ENCODE data around the gene IL2RG. TPM values are rescaled to one million over a fixed set of nuclear protein-coding genes. Genes with fewer than 3 reads are reported as not detected.
A peak's percentile ranks its signal among the peaks of the same experiment; 100 is the strongest.

IL2RG gene
- total RNA-seq, 2 experiments from 2014 or later, result 389 to 395 TPM

- POLR2A ChIA-PET, result interaction anchor here (1.0 to 1.9 kb wide), 5 partner anchors 11 to 33 kb away, joined by 3 to 10 read pairs (median 4); partner anchors contain the start of genes FOXO4 and IL2RG
- Mint-ChIP-seq H3K4me3 (peak overlapping the region; percentile 61), H3K27me3 (no peaks in the 10 kb centered on the region), H3K36me3 (peaks cover 32% of the 10 kb centered on the region), H3K27ac (peak overlapping the region; percentile 84), H3K9me3 (no peaks in the 10 kb centered on the region), H3K4me1 (peaks cover 10% of the 10 kb centered on the region)
- DNase-seq (peak; percentile 78), ATAC-seq (ENCODE audit: low read depth) (peak; percentile 93)
Measured at GRCh38 chrX:71128915-71129765, 17.8 kb upstream of the IL2RG start.

- Mint-ChIP-seq H3K4me3 (no peak overlapping the region), H3K27ac (peak overlapping the region; percentile 84), H3K9me3 (no peaks in the 10 kb centered on the region), H3K4me1 (peaks cover 10% of the 10 kb centered on the region), H3K27me3 (no peaks in the 10 kb centered on the region), H3K36me3 (peaks cover 32% of the 10 kb centered on the region)
- DNase-seq (no peak), ATAC-seq (ENCODE audit: low read depth) (no peak)
- POLR2A ChIA-PET, result interaction anchor here (1.0 to 1.9 kb wide), 5 partner anchors 12 to 32 kb away, joined by 3 to 10 read pairs (median 4); partner anchors contain the start of genes FOXO4 and IL2RG
Measured at GRCh38 chrX:71128166-71128833, 16.9 kb upstream of the IL2RG start.

GRCh38 chrX:71118985-71119535, 7.7 kb upstream of the IL2RG start:
- Mint-ChIP-seq H3K4me3 (peak overlapping the region; percentile 82), H3K4me1 (peaks cover 13% of the 10 kb centered on the region), H3K27ac (peak overlapping the region; percentile 86), H3K9me3 (no peaks in the 10 kb centered on the region), H3K27me3 (no peaks in the 10 kb centered on the region), H3K36me3 (peaks cover 5% of the 10 kb centered on the region)
- DNase-seq, result no peak
- POLR2A ChIA-PET, result interaction anchor here (0.9 to 6.5 kb wide), 12 partner anchors 8 to 416 kb away, joined by 3 to 106 read pairs (median 7); partner anchors contain the start of genes CXorf65, FOXO4, SNX12 and TAF1
- peak; percentile 22 for ATAC-seq (ENCODE audit: low read depth)

GRCh38 chrX:71118032-71118984, 6.9 kb upstream of the IL2RG start, which contains the start of gene MED12:
MED12 (plus strand) TSS chrX:71118596; CDS start chrX:71118755, 159 bp downstream.
- H3K9me3 Mint-ChIP-seq, result no peaks in the 10 kb centered on the region
- peak within 1 kb of the TSS; percentile 82 for H3K4me3 Mint-ChIP-seq
- H3K36me3 Mint-ChIP-seq, result peaks cover 5% of the 10 kb centered on the region
- peak within 1 kb of the TSS; percentile 86 for H3K27ac Mint-ChIP-seq
- POLR2A ChIA-PET, result interaction anchor here (0.9 to 6.5 kb wide), 13 partner anchors 8 to 416 kb away, joined by 3 to 106 read pairs (median 5); partner anchors contain the start of genes CXorf65, FOXO4, NONO and SNX12
- ATAC-seq (ENCODE audit: low read depth) (peak; percentile 93), DNase-seq (peak; percentile 83)
- no peaks in the 10 kb centered on the region for H3K27me3 Mint-ChIP-seq
- peaks cover 14% of the 10 kb centered on the region for H3K4me1 Mint-ChIP-seq

GRCh38 chrX:71117358-71117757, 6.0 kb upstream of the IL2RG start:
- DNase-seq, result no peak
- Mint-ChIP-seq H3K4me1 (peaks cover 18% of the 10 kb centered on the region), H3K27ac (no peak overlapping the region), H3K9me3 (no peaks in the 10 kb centered on the region), H3K36me3 (peaks cover 5% of the 10 kb centered on the region), H3K27me3 (no peaks in the 10 kb centered on the region), H3K4me3 (no peak overlapping the region)
- ATAC-seq (ENCODE audit: low read depth), result no peak
- POLR2A ChIA-PET, result interaction anchor here (1.0 to 6.5 kb wide), 7 partner anchors 7 to 249 kb away, joined by 3 to 106 read pairs (median 9); partner anchors contain the start of genes CXorf65, NONO and TAF1

- H3K27me3 Mint-ChIP-seq, result no peaks in the 10 kb centered on the region
- ATAC-seq (ENCODE audit: low read depth) (peak; percentile 15), DNase-seq (no peak)
- POLR2A ChIA-PET, result interaction anchor here (1.1 to 4.8 kb wide), 8 partner anchors 11 to 254 kb away, joined by 3 to 81 read pairs (median 10); partner anchors contain the start of genes FOXO4, NONO and TAF1
- peaks cover 41% of the 10 kb centered on the region for H3K36me3 Mint-ChIP-seq
- H3K9me3 Mint-ChIP-seq, result no peaks in the 10 kb centered on the region
- peak overlapping the region; percentile 95 for H3K27ac Mint-ChIP-seq
- H3K4me1 Mint-ChIP-seq, result peaks cover 25% of the 10 kb centered on the region
- H3K4me3 Mint-ChIP-seq, result peak overlapping the region; percentile 99
Measured at GRCh38 chrX:71111921-71112431, 599 bp upstream of the IL2RG start.

- DNase-seq (no peak), ATAC-seq (ENCODE audit: low read depth) (no peak)
- peaks cover 51% of the 10 kb centered on the region for H3K36me3 Mint-ChIP-seq
- H3K4me3 Mint-ChIP-seq, result peak overlapping the region; percentile 99
- POLR2A ChIA-PET, result interaction anchor here (1.6 to 4.8 kb wide), 3 partner anchors 8 to 9 kb away, joined by 9 to 81 read pairs (median 12); partner anchors contain the start of gene MED12
- peaks cover 43% of the 10 kb centered on the region for H3K4me1 Mint-ChIP-seq
- no peaks in the 10 kb centered on the region for H3K9me3 Mint-ChIP-seq
- no peaks in the 10 kb centered on the region for H3K27me3 Mint-ChIP-seq
- peak overlapping the region; percentile 95 for H3K27ac Mint-ChIP-seq
Measured at GRCh38 chrX:71109051-71109450, 2.3 kb downstream of the IL2RG start.

GRCh38 chrX:71107762-71108360, 3.5 kb downstream of the IL2RG start:
- ATAC-seq (ENCODE audit: low read depth) (peak; percentile 38), DNase-seq (peak; percentile 44)
- H3K9me3 Mint-ChIP-seq, result no peaks in the 10 kb centered on the region
- peak overlapping the region; percentile 99 for H3K4me3 Mint-ChIP-seq
- POLR2A ChIA-PET, result interaction anchor here (0.9 to 1.9 kb wide), 2 partner anchors 10 to 12 kb away, joined by 3 to 12 read pairs; partner anchors contain the start of genes FOXO4 and MED12
- H3K4me1 Mint-ChIP-seq, result peaks cover 51% of the 10 kb centered on the region
- H3K27ac Mint-ChIP-seq, result peak overlapping the region; percentile 95
- peaks cover 54% of the 10 kb centered on the region for H3K36me3 Mint-ChIP-seq
- no peaks in the 10 kb centered on the region for H3K27me3 Mint-ChIP-seq

- Mint-ChIP-seq H3K4me1 (peaks cover 48% of the 10 kb centered on the region), H3K27ac (peak overlapping the region; percentile 95), H3K36me3 (peaks cover 54% of the 10 kb centered on the region), H3K9me3 (no peaks in the 10 kb centered on the region), H3K27me3 (no peaks in the 10 kb centered on the region), H3K4me3 (peak overlapping the region; percentile 99)
- ATAC-seq (ENCODE audit: low read depth) (no peak), DNase-seq (no peak)
- POLR2A ChIA-PET, result interaction anchor here (1.9 kb wide), 1 partner anchor 11 kb away, joined by 12 read pairs; the partner anchor contains the start of gene MED12
Measured at GRCh38 chrX:71107245-71107644, 4.1 kb downstream of the IL2RG start.

GRCh38 chrX:71106427-71106826, 5.0 kb downstream of the IL2RG start, which contains the start of gene CXorf65:
CXorf65 (minus strand) TSS chrX:71106740; CDS start chrX:71106556, 184 bp downstream.
- Mint-ChIP-seq H3K4me3 (peak within 1 kb of the TSS; percentile 99), H3K27ac (peak within 1 kb of the TSS; percentile 95), H3K4me1 (peaks cover 46% of the 10 kb centered on the region), H3K36me3 (peaks cover 54% of the 10 kb centered on the region), H3K27me3 (no peaks in the 10 kb centered on the region), H3K9me3 (no peaks in the 10 kb centered on the region)
- DNase-seq (no peak), ATAC-seq (ENCODE audit: low read depth) (peak; percentile 27)
- POLR2A ChIA-PET, result interaction anchor here (0.6 to 8.4 kb wide), 2 partner anchors 12 to 274 kb away, joined by 3 to 106 read pairs; partner anchors contain the start of gene MED12

- DNase-seq (no peak), ATAC-seq (ENCODE audit: low read depth) (no peak)
- H3K36me3 Mint-ChIP-seq, result peaks cover 46% of the 10 kb centered on the region
- H3K4me3 Mint-ChIP-seq, result peak overlapping the region; percentile 80
- no peaks in the 10 kb centered on the region for H3K9me3 Mint-ChIP-seq
- peak overlapping the region; percentile 90 for H3K27ac Mint-ChIP-seq
- POLR2A ChIA-PET, result interaction anchor here (0.8 to 8.4 kb wide), 3 partner anchors 10 to 76 kb away, joined by 5 to 106 read pairs (median 5); partner anchors contain the start of genes FOXO4 and MED12
- H3K4me1 Mint-ChIP-seq, result peaks cover 51% of the 10 kb centered on the region
- no peaks in the 10 kb centered on the region for H3K27me3 Mint-ChIP-seq
Measured at GRCh38 chrX:71105628-71106027, 5.7 kb downstream of the IL2RG start.

Data from activated naive CD8-positive, alpha-beta T cell treated with anti-CD3 and anti-CD28 coated beads, Interleukin-2, amount 10 ng/mL, durations not matched to agents 7 days and 5 days (primary cell).